Uterus (tissue), 4 donors: ENCODE data around the gene CYP2R1. TPM values are rescaled to one million over a fixed set of nuclear protein-coding genes. Genes with fewer than 3 reads are reported as not detected.
A peak's percentile ranks its signal among the peaks of the same experiment; 100 is the strongest.

Experiments
- DNase-seq, 2 donors: peaks; one replicate each; pipeline ENCODE4 v3.0.0-alpha.2; 2019 to 2020
- H3K27ac ChIP-seq, 2 donors: fragments of 200-600 bp; sonication (generic); 1 replicate in 1 of 2; 2 replicates in 1 of 2; pipeline ENCODE4 v1.5.1; 2016 to 2018
- H3K27me3 ChIP-seq, 2 donors: fragments of 200-600 bp; sonication (generic); one replicate each; pipeline ENCODE4 v1.5.1; 2018 to 2019; ENCODE audit warnings: control low read depth in 1 of 2
- H3K36me3 ChIP-seq, 2 donors: fragments of 200-600 bp; sonication (generic); one replicate each; pipeline ENCODE4 v1.5.1; 2019; ENCODE audit warnings: control low read depth in 1 of 2
- H3K4me1 ChIP-seq, 2 donors: fragments of 200-600 bp; sonication (generic); one replicate each; pipeline ENCODE4 v1.5.1; 2018 to 2019; ENCODE audit warnings: control low read depth in 1 of 2
- H3K4me3 ChIP-seq, 2 donors: fragments of 200-600 bp; sonication (generic); 1 replicate in 1 of 2; 2 replicates in 1 of 2; pipeline ENCODE4 v1.5.1; 2018 to 2019; ENCODE audit warnings: mild to moderate bottlenecking in 1 of 2
- H3K9me3 ChIP-seq, 2 donors: fragments of 200-600 bp; sonication (generic); one replicate each; pipeline ENCODE4 v1.5.1; 2019; ENCODE audit warnings: control low read depth in 1 of 2
- CTCF ChIP-seq, 4 experiments: fragments of 200-600 bp in 2 of 4; fragments of 450-650 bp in 2 of 4; sonication (generic) in 2 of 4; IDR thresholded peaks; one replicate each; pipeline ENCODE4 v1.5.1; 2016 to 2019; ENCODE audit warnings: antibody characterized with exemption in 4 of 4, mild to moderate bottlenecking in 2 of 4, moderate library complexity in 1 of 4
- POLR2A ChIP-seq, 2 donors: fragments of 450-650 bp; IDR thresholded peaks; one replicate each; pipeline ENCODE4 v1.6.1; 2016; ENCODE audit warnings: antibody characterized with exemption in 2 of 2, mild to moderate bottlenecking in 1 of 2, moderate library complexity in 1 of 2
- intact Hi-C: fragments of 100-400 bp; cut with DNase I; formaldehyde crosslinking; loops from one replicate; pipeline ENCODE4 v1.15.1; 2023; ENCODE audit warnings: low total_unique reads
- total RNA-seq, 4 donors: library from RNA; depleted of rRNA in 3 of 4; stranded (reverse); fragments of >200 nt in 3 of 4; gene quantifications; one replicate each; pipeline versions ENCODE4 v1.1.0 to v1.2.4, GENCODE V29; 2014 to 2023
- donor health status: DM: yes; HTN: yes; CAD: no.

CYP2R1 gene
- total RNA-seq, 4 donors from 2014 or later = 5.6 to 20.6 (median 12.9) TPM

- no peak for DNase-seq
These were observed 16.3 kb upstream of the CYP2R1 start for GRCh38 chr11:14908214-14908880.

GRCh38 chr11:14907411-14908213 lies 15.6 kb upstream of the CYP2R1 start:
- intact Hi-C loops = no loop called here
- Histone ChIP-seq H3K27ac (no peak overlapping the region), H3K9me3 (no peaks in the 10 kb centered on the region), H3K4me3 (no peak overlapping the region), H3K36me3 (no peaks in the 10 kb centered on the region), H3K27me3 (peaks cover 0 to 4% of the 10 kb centered on the region in 2 donors), H3K4me1 (peaks cover 0 to 12% of the 10 kb centered on the region in 2 donors)
- peak; percentile 37 to 42 for DNase-seq
- TF ChIP-seq POLR2A (IDR thresholded peaks at IDR 0.05) = no peak
- peak in 3 of 4 experiments; percentile 32 to 50 (median 36) for TF ChIP-seq CTCF (IDR thresholded peaks at IDR 0.05)

More at GRCh38 chr11:14908214-14908880, 16.3 kb upstream of the CYP2R1 start:
- H3K27ac ChIP-seq = no peak overlapping the region
- no peaks in the 10 kb centered on the region for H3K36me3 ChIP-seq
- peaks cover 0 to 12% of the 10 kb centered on the region in 2 donors for H3K4me1 ChIP-seq
- TF ChIP-seq CTCF (IDR thresholded peaks at IDR 0.05) (peak; percentile 25 to 44 (median 34)), POLR2A (IDR thresholded peaks at IDR 0.05) (no peak)
- peaks cover 0 to 4% of the 10 kb centered on the region in 2 donors for H3K27me3 ChIP-seq
- H3K4me3 ChIP-seq = no peak overlapping the region
- intact Hi-C loops = no loop called here
- H3K9me3 ChIP-seq = no peaks in the 10 kb centered on the region

- no peak for TF ChIP-seq CTCF (IDR thresholded peaks at IDR 0.05)
- TF ChIP-seq POLR2A (IDR thresholded peaks at IDR 0.05) = no peak
- DNase-seq = no peak
- peaks cover 0 to 12% of the 10 kb centered on the region in 2 donors for H3K4me1 ChIP-seq
- no peaks in the 10 kb centered on the region for H3K36me3 ChIP-seq
- H3K27me3 ChIP-seq = peaks cover 0 to 4% of the 10 kb centered on the region in 2 donors
- no peak overlapping the region for H3K27ac ChIP-seq
- no peaks in the 10 kb centered on the region for H3K9me3 ChIP-seq
- intact Hi-C loops = no loop called here
- no peak overlapping the region for H3K4me3 ChIP-seq
These were observed 15.0 kb upstream of the CYP2R1 start for GRCh38 chr11:14906993-14907392.

GRCh38 chr11:14906578-14906977 lies 14.5 kb upstream of the CYP2R1 start:
- Histone ChIP-seq H3K9me3 (no peaks in the 10 kb centered on the region), H3K27me3 (peaks cover 0 to 4% of the 10 kb centered on the region in 2 donors), H3K36me3 (no peaks in the 10 kb centered on the region), H3K4me3 (no peak overlapping the region), H3K4me1 (peaks cover 0 to 12% of the 10 kb centered on the region in 2 donors), H3K27ac (no peak overlapping the region)
- intact Hi-C loops = no loop called here
- TF ChIP-seq CTCF (IDR thresholded peaks at IDR 0.05) (no peak), POLR2A (IDR thresholded peaks at IDR 0.05) (no peak)
- no peak for DNase-seq
